Fibroblast of lung (primary cell): ENCODE results near the gene KCNA3. TPM values are rescaled to one million over a fixed set of nuclear protein-coding genes. Genes with fewer than 3 reads are reported as not detected.

ENCODE experiments used
- DNase-seq, 2 donors: peaks; one replicate each; pipeline versions ENCODE4 v3.0.0 to v3.0.0-alpha.2; 2010; ENCODE audit warnings: low read depth in 2 of 2
- H2AFZ ChIP-seq: 2 replicates; pipeline ENCODE4 v1.5.1; 2012; ENCODE audit warnings: low read length, control low read depth, inconsistent platforms
- H3K27ac ChIP-seq: 2 replicates; pipeline ENCODE4 v1.5.1; 2011; ENCODE audit warnings: low read length, control low read depth; ENCODE audit not compliant: insufficient read depth
- H3K27me3 ChIP-seq: 2 replicates; pipeline ENCODE4 v1.5.1; 2011; ENCODE audit warnings: mild to moderate bottlenecking, low read length; ENCODE audit not compliant: control insufficient read depth, insufficient read depth
- H3K36me3 ChIP-seq: 2 replicates; pipeline ENCODE4 v1.5.1; 2011; ENCODE audit warnings: low read length; ENCODE audit not compliant: control insufficient read depth, insufficient read depth
- H3K4me1 ChIP-seq: 2 replicates; pipeline ENCODE4 v1.5.1; 2011; ENCODE audit warnings: low read length; ENCODE audit not compliant: control insufficient read depth, insufficient read depth; ENCODE audit errors: extremely low read depth
- H3K4me2 ChIP-seq: 2 replicates; pipeline ENCODE4 v1.5.1; 2011; ENCODE audit warnings: low read length, control low read depth; ENCODE audit not compliant: insufficient read depth; ENCODE audit errors: extremely low read depth
- H3K4me3 ChIP-seq, 4 experiments: fragments of 200-600 bp in 1 of 4; sonication (generic) in 1 of 4; replicated peaks in 1 of 4; 2 replicates each; pipeline ENCODE4 v1.5.1; 2011 to 2016; ENCODE audit warnings: low read length in 4 of 4, low read depth in 3 of 4, mild to moderate bottlenecking in 3 of 4, control low read depth in 2 of 4, inconsistent platforms in 1 of 4, mixed read lengths in 1 of 4; ENCODE audit not compliant: insufficient read depth in 1 of 4; ENCODE audit errors: control extremely low read depth in 1 of 4
- H3K79me2 ChIP-seq: 2 replicates; pipeline ENCODE4 v1.5.1; 2012; ENCODE audit warnings: mild to moderate bottlenecking, low read length, inconsistent platforms; ENCODE audit not compliant: control insufficient read depth, insufficient read depth
- H3K9ac ChIP-seq: 2 replicates; pipeline ENCODE4 v1.5.1; 2011; ENCODE audit warnings: mild to moderate bottlenecking, low read length, control low read depth; ENCODE audit not compliant: insufficient read depth
- H3K9me3 ChIP-seq: 2 replicates; pipeline ENCODE4 v1.5.1; 2012; ENCODE audit warnings: low read depth, low read length; ENCODE audit not compliant: control insufficient read depth, insufficient read depth
- H4K20me1 ChIP-seq: 2 replicates; pipeline ENCODE4 v1.5.1; 2011; ENCODE audit warnings: low read length; ENCODE audit not compliant: control insufficient read depth, insufficient read depth; ENCODE audit errors: extremely low read depth
- CTCF ChIP-seq, 2 donors: IDR thresholded peaks in 1 of 2; conservative IDR thresholded peaks in 1 of 2; 1 replicate in 1 of 2; 2 replicates in 1 of 2; pipeline ENCODE4 v1.5.1; 2011 to 2012; ENCODE audit warnings: low read length in 2 of 2, control low read depth in 1 of 2, inconsistent platforms in 1 of 2, low read depth in 1 of 2, mild to moderate bottlenecking in 1 of 2
- EZH2 ChIP-seq: IDR thresholded peaks from 2 replicates; pipeline ENCODE4 v1.5.1; 2012; ENCODE audit warnings: low read length, control low read depth, mild to moderate bottlenecking; ENCODE audit errors: missing control alignments
- polyA plus RNA-seq, 2 donors: library from polyadenylated mRNA; depleted of rRNA in 1 of 2; stranded (reverse) in 1 of 2; unstranded in 1 of 2; fragments of >200 nt; gene quantifications; 2 replicates each; pipeline ENCODE4 v1.2.1, GENCODE V29; 2011 to 2012; ENCODE audit warnings: missing spikeins in 1 of 2
- total RNA-seq: library from RNA; depleted of rRNA; stranded (reverse); fragments of >200 nt; gene quantifications from 2 replicates; pipeline ENCODE4 v1.2.1, GENCODE V29; 2014

KCNA3 gene
- total and polyA plus RNA-seq, 2 donors (not counting 1 experiment from before 2014, with no cell fraction given): 2.7 to 5.6 TPM

GRCh38 chr1:110650609-110651008, 24.1 kb downstream of the KCNA3 start:
- DNase-seq: no peak
- no peaks in the 10 kb centered on the region for H4K20me1 ChIP-seq
- H3K27me3 ChIP-seq: no peaks in the 10 kb centered on the region

GRCh38 chr1:110648417-110648816, 26.3 kb downstream of the KCNA3 start:
- Histone ChIP-seq H3K4me2 (no peak overlapping the region), H3K27ac (no peak overlapping the region), H2AFZ (no peak overlapping the region), H3K9me3 (no peaks in the 10 kb centered on the region), H3K4me1 (peaks cover 13% of the 10 kb centered on the region), H3K4me3 (no peak overlapping the region), H3K36me3 (no peaks in the 10 kb centered on the region), H3K27me3 (no peaks in the 10 kb centered on the region), H3K9ac (no peak overlapping the region), H3K79me2 (no peaks in the 10 kb centered on the region), H4K20me1 (no peaks in the 10 kb centered on the region)
- TF ChIP-seq EZH2 (no peak), CTCF (conservative IDR thresholded peaks at IDR 0.05 in 1 of 2, IDR thresholded peaks at IDR 0.05 in 1 of 2; ENCODE audit: low read depth in 1 of 2, low read length in 2 of 2) (no peak)
- no peak for DNase-seq

More at GRCh38 chr1:110650609-110651008, 24.1 kb downstream of the KCNA3 start:
- Histone ChIP-seq H2AFZ (no peak overlapping the region), H3K36me3 (no peaks in the 10 kb centered on the region), H3K79me2 (no peaks in the 10 kb centered on the region), H3K27ac (no peak overlapping the region), H3K9me3 (no peaks in the 10 kb centered on the region), H3K4me1 (peaks cover 13% of the 10 kb centered on the region), H3K9ac (no peak overlapping the region), H3K4me3 (no peak overlapping the region), H3K4me2 (no peak overlapping the region)
- TF ChIP-seq CTCF (conservative IDR thresholded peaks at IDR 0.05 in 1 of 2, IDR thresholded peaks at IDR 0.05 in 1 of 2; ENCODE audit: low read depth in 1 of 2, low read length in 2 of 2): no peak
- no peak for TF ChIP-seq EZH2

DNA sequence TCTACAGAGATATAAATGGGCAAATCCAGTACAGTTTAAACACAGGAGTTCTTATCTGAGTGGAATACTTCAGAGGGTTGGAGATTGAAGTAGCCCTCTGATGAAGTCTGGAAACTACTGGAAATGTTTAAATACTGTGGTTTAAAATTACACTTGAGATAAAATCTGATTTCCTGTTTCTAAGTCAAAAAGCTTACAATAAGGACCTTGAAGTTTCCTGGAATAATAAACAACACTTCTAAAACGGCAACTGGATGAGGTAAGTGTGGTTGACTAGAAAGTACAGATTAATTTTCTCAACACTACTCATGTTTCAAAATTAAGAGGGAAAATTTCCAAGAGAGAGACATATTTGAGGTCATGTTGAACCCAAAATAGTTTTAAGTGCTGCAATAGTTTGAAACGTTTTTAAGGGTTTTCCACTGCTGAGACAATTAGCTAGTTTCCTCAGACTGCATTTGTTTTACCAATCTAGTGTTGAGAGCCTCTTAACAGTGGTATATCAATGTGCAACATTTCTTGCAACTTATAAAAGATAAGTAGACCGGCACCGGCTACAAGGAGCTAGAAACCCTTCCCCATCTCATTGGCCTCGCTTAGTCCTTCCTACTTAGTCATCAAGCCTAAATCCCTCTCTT, 27.4 kb downstream of the KCNA3 start:
- Histone ChIP-seq H4K20me1 (no peaks in the 10 kb centered on the region), H3K4me3 (no peak overlapping the region), H3K36me3 (no peaks in the 10 kb centered on the region), H3K9ac (no peak overlapping the region), H3K4me1 (peaks cover 13% of the 10 kb centered on the region), H3K79me2 (no peaks in the 10 kb centered on the region), H3K27me3 (no peaks in the 10 kb centered on the region), H3K9me3 (no peaks in the 10 kb centered on the region), H3K4me2 (peak overlapping the region; percentile 46), H2AFZ (no peak overlapping the region), H3K27ac (peak overlapping the region; percentile 65)
- DNase-seq: peak; percentile 38 to 96
- TF ChIP-seq EZH2: no peak
- no peak for TF ChIP-seq CTCF (conservative IDR thresholded peaks at IDR 0.05 in 1 of 2, IDR thresholded peaks at IDR 0.05 in 1 of 2; ENCODE audit: low read depth in 1 of 2, low read length in 2 of 2)
